ENCODE results near the gene JADE3.

The JADE3 gene

DNA sequence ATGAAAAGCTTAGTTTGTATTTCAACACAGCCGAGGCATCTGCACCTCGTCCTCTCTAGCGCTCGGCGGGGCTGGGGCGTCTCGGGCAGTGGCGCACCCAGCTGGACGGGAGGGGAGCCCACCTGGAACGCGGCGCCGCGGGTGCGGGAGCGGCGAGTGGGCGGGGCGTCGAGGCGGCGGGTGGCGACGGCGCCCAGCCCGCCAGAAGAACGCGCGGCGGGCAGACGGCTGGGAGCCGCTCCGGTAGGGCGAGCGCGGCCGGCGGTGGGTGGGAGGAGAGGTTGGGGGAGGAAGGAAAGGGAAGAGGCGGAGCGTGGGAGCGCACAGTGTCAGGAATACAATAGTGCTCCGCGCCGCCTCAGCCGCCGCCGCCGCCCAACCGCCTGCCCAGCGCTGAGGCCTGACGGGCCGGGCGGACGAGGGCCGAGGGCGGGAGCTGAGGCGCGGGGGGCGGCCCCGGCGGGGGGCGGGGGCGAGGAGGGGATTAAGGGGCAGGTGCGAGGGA is at the start of gene JADE3:
JADE3 (plus strand) TSS at position 324 of the 505 bp plus-strand sequence. CDS start 72,474 bp downstream, outside the sequence.
- DNase-seq: peak; percentile 73

DNA sequence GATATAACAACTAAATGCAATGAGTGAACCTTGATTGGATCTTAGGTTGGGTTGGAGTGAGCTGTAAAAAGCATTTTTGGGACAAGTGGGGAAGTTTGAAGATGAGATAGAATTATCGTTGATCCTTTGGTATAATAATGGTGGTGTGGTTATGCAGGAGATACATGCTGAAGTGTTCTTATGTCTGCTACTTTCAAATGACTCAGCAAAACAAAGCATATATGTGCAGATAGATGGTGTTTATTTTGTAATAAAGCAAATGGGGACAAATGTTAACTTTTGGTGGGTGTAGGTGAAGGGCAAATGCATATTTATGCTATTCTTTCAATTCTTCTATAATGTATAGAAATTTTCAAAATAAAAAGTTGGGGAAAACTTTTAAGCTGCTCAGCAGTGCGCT is 49.1 kb upstream of the JADE3 start:
- no peak for DNase-seq

DNA sequence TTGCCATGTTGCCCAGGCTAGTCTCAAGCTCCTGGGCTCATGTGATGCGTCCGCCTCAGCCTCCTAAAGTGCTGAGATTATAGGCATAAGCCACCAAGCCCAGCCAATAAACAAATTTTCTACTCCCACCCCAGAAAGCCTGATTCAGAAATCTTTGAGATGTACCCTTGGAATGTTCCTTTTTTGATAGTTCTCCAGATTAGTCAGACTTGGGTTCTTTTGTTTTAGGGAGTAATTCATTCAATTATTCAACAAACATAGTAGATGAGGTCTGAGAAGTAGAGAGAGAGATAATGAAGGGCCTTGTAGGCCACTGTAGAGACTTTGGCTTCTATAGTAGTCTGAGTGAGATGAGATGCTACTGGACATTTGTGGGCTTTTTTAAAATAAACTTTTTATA is 47.6 kb upstream of the JADE3 start:
- no peak for DNase-seq

DNA sequence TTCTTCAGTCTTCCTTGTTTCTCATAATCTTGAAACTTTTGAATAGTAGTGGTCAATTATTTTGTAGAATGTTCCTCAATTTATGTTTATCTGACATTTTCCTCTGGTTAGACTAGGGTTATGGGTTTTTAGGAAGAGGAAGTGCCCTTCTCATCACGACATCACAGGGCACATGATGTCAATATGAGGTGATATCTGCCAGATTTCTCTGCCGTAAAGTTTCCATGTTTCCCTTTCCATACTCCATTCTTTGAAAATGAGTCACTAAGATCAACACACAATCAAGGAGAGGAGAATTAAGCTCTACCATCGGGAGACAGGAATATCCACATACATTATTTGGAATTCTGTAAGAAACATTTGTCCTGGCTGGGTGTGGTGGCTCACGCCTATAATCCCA is 46.9 kb upstream of the JADE3 start:
- no peak for DNase-seq

DNA sequence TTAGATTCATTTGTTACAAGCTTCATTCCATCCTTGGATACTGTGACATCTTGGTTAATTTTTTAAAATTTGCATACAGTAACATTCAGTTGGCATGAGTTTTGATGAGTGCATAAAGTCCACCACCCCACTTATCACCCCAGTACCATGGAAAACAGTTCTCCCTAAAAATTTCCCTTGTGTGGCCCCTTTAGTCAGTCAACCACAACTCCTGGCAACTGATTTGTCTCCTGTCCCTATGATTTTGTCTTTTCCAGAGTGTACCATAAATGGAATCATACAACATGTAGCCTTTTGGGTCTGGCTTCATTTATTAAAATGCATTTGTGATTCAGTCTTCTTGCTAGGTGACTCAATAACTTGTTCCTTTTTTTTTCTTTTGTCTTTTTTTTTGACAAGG is 45.5 kb upstream of the JADE3 start:
- DNase-seq: no peak

DNA sequence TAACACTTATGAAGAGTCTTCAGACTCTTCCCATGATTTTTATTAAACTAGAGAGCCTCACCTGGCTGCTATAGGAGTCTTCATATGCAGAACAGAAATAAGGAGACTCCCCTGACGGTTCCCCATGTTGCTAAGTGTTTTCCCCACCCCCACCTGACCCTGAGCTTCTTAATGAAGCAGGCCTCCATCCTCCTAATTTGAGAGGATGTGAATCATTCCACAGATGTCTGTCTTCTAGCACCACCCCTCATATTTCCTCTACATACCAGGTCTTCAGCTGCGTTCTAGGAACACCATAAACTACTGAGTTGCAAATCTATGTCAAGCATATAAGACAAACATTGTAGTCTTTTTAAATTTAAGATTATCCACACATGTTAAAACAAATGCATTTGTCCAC is 38.5 kb upstream of the JADE3 start:
- no peak for DNase-seq

DNA sequence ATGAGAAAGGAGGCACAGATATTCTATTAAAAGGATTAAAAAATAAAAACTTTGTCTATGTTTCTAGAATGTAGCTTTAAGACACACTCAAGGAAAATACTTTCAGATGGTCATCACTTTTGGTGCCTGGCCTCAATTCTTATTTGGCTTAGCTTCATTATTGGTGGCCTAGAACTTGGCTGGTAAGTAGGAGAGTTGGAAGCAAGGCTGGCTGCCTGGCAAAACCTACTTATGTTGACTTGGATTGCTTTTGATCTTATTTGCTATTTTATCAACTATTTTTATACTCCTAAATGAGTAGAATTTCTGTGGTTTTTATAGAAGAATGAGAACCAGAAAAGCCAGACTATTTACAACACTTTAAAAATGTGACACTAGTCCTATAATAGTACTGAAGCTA is 35.3 kb upstream of the JADE3 start:
- no peak for DNase-seq

DNA sequence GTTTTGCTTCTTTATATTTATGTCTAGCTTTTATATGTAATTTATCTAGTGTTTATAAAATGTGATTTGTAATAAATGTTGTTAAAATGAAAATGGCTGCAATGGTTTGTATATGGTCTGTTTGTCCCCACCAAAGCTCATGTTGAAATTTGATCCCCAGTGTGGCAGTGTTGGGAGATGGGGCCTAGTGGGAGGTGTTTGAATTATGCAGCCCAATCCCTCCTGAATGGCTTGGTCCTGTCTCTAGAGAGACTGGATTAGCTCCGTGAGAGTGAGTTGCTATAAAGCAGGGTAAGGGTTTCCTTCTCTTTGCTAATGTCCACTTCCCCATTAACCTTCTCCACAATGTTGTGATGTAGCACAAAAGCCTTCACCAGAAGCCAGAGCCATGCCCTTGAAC is 30.0 kb upstream of the JADE3 start:
- DNase-seq: peak; percentile 24

DNA sequence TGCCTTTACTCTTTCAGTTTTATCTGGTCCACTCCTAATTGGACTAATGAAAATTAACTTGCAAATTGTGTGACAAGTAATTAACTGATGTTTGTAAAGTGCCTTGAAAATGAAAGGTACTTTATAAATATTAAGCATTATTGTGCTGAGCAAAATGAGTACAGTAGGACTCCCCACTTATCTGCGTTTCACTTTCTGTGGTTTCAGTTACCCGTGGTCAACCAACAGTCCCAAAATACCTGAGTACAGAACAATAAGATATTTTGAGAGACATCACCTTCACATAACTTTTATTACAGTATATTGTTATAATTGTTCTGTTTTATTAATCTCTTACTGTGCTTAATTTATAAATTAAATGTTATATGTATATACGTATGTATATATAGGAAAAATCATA is 27.4 kb upstream of the JADE3 start:
- no peak for DNase-seq

DNA sequence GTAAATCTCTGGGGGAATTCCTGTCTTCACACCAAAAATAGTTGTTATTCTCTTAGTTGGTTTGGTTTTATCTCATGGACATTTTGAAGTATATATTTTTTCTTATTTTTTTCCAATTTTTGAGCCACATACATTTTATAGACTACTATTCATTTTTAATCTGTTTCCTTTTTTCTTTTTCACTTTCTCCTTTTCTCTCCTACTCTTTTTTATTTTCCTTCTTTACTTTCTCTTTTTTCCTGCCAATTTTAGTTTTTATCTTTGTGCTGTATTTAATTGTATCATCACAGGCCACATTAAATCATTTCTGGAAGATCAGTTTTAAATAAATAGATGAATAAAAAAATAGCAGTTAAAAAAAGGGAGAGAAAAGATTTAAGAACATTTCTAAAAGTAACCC is 14.0 kb upstream of the JADE3 start:
- DNase-seq: no peak

DNA sequence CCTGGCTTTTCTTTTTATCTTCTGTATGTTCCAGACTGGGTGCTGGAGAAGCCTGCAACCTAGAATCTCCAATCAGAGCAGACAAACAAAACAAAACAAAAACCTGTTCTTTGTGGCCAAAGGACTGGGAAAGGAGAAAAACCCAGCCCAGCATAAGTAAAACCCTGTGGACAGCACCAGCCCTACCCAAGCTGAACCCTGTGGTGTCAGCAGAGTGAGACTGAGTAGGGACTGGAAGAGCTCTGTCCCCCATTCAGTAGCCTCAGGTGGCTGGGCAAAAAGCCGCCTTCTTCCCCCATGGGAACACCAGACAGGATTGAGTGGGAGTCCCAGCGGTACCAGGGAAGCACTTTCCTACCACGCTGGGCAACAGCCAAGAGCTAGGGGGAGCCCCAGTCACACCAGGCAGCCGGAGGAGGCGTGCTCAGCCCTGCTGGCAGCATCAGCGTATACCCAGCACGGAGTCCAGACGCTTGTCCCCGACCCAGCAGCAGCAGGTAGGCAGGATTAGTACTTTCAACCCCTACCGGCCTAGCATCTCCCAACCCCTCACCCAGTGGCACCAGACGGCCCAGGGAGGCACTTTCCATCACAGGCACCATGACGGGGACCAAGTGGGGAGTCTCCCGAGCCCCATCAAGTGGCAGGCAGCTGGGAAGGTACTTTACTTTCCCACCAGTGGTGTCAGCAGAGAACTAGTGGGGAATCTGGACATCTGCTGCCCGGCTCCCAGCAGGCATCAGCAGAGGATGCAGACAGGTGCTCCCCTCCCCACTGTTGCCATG is 8.6 kb upstream of the JADE3 start:
- DNase-seq: peak; percentile 94

DNA sequence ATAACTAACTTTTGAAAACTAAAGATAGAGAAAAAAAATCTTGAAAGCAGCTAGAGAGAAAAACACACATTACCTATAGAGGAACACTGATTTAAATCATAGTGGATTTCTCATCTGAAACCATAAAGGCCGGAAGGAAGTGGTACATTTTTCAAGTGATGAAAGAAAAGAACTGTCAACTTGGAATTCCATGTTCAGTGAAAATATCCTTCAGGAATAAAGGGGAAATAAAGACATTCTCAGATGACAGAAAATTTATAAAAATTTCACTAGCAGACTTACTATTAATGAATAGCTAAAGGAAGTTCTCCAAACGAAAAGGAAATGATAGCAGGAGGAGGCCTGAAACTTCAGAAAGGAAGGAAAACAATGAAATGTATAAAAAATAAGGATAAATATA is 7.6 kb upstream of the JADE3 start:
- no peak for DNase-seq

DNA sequence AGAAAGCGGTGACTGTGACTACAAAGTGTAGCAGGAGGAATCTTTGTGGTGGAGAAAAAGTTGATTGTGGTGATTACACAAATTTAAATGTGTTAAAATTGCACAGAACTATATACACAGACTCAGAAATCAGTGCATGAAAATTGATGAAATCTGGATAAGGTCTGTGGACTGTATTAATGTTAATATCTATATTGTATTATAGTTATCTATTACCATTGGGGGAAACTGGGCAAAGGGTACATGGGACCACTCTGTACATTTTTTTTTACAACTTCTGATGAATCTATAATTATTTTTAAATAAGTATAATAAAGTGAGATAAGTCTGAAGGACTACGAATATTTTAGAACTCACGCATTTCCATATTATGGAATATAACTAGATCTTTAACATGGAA is 1.8 kb upstream of the JADE3 start:
- DNase-seq: no peak

DNA sequence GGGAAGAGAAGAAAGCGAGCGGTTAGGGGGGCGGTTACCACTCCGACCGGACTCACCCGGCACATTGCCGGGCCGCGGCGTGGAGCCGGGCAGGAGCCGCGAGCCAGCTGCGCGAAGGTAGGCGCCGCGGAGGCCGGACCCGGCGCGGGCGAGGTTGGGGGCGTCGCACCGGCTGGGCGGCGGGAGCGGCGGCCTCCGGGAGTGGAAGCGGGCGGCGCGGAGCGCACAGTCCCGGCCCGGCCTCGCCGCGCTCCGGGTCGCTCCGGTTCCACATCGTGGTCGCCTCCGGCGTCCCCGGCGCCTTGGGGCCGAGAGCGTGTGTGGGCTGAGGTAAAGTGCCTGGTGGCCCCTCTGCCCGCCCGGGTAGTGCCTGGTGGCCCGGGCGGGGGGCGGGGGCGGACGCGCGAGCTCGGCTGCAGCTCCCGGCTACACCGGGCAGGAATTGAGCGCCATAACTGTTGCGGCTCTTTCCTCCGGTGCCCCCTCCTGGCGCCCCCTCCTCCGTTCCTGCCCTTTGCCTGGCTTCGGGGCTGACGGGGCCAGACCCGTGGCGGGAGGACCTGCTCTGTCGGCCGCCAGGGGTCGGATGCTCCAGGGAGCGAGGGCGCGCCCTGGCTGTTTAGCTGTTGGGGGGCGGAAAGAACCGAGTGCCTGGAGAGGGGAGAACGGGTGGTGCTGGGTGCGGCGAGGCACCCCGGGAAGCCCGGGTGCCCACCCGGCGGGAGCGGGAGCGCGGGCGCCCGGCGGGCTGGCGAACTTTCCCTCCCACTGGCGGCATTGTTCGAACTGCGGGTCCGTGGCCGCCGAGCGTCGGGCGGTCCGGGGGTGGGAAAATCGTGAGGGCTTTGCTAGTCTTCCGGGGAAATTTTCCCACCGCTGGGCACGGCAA is 626 bp downstream of the JADE3 start:
- peak; percentile 41 for DNase-seq

DNA sequence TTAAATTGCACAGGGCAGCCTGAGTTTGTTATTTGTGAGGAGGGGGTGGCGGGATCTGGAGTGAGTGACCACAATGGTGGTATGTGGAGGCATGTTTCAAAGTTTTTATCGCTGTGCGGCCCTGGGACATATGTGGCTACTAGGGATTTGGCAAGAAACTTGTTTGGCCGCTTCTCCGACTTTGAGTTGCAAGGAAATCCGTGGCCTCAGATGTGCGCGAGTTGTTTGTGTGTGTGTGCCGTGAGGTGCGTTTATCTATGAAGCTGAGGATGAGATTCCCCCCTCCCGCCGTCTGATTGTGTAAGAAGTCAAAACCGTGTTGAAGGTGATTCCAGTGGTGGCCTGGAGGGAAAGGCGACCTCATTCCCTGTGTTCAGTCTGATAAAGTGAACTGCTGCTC is 1.4 kb downstream of the JADE3 start:
- no peak for DNase-seq

DNA sequence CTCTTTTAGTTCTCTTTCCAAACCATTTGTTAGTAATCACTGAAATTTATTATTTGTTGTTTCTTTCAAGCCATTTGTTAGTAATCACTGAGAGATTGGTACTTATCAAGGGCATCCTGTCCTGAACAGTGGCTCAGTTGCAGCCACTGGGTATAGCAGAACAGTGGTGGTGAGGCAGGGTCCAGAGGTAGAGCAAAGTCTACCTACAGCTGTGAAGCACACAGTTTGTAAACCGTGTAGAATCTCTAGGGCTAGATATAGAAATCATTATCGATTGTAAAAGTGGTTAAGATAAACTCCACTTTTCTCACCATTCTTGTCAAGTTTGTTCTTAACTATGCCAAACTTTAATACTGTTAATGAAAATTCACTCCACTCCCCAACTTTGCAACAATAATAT is 4.1 kb downstream of the JADE3 start:
- no peak for DNase-seq

DNA sequence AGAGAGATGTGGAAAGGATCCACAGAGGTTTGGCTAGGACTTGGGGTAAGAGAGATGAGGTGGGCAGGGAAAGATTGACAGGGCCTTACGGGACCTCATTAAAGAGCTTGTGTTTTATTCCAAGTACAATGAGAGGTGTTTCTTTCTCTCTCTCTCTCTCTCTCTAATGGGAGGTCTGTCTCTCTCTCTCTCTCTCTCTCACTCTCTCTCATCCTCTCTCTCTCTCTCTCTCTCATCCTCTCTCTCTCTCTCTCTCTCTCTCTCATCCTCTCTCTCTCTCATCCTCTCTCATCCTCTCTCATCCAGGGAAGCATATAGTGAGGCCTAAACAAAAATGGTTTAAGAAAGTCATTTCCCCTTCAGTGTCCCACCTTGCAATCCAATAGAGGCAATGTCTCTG is 5.4 kb downstream of the JADE3 start:
- DNase-seq: no peak

DNA sequence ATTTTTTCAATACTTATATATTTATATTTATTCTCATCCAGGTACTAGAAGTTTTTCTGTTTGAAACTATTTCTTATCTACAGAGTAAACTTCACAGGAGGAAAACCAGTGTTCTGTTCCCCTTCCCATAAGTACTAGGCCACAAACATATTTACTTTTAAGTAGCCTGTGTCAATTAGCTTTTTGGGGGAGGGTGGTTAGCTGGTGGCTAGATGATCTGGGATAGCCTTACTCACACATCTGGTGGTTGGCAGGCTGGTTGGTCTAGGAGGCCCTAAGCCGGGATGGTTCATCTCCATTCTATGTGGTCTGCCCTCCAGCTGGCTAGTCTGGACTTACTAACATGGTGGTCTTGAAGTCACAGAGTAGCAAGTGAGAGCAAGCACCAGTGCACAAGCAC is 6.2 kb downstream of the JADE3 start:
- no peak for DNase-seq

DNA sequence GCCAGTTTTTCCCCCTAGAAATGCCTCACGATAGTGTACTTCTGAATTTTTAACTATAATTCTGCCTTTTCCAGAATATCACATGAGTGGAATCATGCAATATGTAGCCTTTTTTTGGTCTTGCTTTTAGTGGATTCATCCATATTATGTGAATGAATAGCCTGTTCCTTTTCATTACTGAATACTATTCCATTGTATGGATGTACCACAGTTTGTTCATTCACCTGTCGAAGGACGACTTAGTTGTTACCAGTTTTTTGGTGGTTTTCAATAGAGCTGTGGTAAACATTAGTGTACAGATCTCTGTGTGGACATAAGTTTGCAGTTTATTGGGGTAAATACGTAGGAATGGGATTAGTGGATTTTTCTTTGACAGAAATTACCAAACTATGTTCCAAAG is 8.0 kb downstream of the JADE3 start:
- no peak for DNase-seq

DNA sequence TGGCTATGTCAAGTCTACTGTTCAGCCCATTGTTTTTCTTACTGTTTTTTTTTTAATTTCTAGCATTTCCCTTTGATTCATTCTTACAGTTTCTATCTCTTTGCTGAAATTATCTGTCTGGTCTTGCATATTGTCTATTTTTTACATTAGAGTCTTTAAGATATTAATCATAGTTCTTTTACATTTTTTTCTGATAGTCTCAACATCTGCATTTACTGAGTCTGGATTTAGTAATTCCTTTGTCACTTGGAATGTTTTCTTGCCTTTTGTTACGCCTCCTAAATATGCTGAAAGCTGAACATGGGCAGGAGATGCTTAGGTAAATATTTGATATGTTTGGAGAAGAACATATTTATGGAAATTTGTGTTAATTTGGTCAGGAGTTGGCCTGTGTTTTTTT is 10.4 kb downstream of the JADE3 start:
- no peak for DNase-seq

DNA sequence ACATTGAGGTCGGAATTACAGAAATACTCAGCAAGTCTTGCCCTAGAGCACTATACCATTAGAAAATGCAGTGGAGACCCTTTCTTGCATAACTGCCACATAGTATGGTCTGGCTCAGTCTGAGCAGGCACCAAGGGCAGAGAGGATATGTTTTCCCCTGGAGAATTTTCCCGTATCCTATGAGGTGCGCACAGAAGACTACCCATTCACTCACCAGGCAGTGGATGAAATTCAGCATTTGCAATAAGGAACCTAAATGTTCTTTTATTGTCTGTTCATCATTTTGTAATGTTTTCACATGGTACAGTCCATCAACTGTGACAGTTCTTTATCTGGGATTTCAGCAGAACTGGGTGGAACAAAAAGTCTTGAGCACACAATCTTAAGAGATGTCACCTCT is 15.5 kb downstream of the JADE3 start:
- no peak for DNase-seq

DNA sequence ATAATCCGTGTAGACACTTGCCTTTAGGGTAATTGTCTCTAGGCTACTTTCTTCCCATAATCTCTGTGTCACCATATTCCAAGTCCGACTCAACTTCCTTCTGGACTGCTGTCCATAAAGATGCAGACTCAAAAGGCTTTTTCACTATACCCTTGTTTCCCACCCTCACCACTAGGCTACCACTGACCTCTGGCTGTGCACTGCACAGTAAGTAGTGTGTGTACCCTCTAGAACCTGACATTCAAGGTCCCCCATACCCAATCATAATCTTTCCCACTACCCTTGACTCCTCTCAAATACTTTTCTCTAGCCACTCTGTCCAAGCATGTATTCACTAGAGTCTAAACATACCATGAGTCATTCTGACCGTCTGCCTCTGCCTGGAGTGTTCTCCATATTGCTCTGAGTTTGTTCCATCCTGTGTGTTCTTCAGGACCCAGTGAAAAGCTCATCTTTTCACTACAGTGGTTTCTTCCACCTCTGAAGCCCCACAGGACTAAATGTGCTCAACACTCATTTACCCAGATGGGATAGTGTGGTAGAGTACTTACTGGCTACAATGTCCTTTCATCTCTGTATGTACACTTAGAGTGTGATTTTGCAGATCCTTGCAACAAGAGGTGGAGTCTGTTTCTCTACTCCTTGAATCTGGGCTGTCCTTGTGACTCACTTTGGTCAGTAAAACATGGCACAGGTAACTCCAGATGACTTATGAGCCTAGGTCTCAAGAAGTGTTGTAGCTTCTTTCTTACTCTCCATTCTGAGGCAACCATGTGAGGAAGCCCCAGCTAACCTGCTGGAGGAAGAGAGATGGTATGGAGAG is 17.4 kb downstream of the JADE3 start:
- DNase-seq: no peak

DNA sequence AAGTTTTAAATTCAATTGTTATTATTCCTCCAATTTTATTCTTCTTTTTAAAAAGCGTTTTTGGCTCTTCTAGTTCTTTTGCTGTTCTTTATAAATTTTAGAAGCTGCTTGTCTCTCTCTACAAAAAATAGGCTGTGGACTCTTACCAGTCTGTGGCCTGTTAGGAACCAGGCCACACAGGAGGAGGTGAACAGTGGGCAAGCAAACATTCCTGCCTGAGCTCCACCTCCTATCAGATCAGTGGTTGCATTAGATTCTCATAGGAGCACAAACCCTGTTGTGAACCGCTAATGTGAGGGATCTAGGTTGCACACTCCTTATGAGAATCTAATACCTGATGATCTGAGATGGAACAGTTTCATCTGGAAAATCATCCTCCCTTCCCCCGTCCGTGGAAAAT is 23.1 kb downstream of the JADE3 start:
- DNase-seq: no peak

All from NCI-H2171 treated with DMSO at 0.1 percent for 48 hours (cell line).